ENCODE data around the gene C16orf89.

Gene C16orf89

GRCh38 chr16:5033256-5034166 lies 32.2 kb downstream of the C16orf89 start, which contains the start of gene NAGPA:
Gene NAGPA (minus strand): TSS chr16:5033935. CDS start chr16:5033914, 21 bp downstream.
- CTCF ChIA-PET, result interaction anchor here (0.9 to 1.3 kb wide), 3 partner anchors 23 to 58 kb away, joined by 3 to 4 read pairs (median 3); no protein-coding TSS in a partner anchor
- DNase-seq (ENCODE audit: extremely low spot score), result peak; percentile 93
- TF ChIP-seq CTCF (IDR thresholded peaks at IDR 0.05; ENCODE audit: control extremely low read depth, extremely low read depth, low read depth, missing control alignments), result no peak
- POLR2A ChIA-PET, result interaction anchor here (1.2 kb wide), 1 partner anchor 266 kb away, joined by 5 read pairs; no protein-coding TSS in a partner anchor

DNA sequence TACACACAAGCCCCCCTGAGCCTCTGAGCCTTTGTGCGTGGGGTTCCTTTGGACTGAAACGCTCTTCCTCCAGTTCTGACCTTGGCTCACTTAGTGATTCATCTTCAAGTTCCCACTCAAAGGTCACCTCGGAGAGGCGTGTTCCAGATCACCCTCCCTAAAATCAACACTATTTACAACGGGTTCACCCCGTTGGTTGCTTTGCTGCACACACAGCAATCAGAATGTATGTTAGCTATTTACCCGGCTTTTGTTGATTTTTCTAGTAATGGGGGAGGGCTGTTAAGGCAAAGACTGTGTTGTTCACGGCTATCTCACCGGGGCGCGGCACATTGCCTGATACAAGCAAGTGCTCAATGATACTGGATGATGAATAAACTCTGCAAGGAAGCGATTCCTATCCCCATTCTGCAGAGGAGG lies 33.0 kb downstream of the C16orf89 start:
- no peak for TF ChIP-seq CTCF (IDR thresholded peaks at IDR 0.05; ENCODE audit: control extremely low read depth, extremely low read depth, low read depth, missing control alignments)
- ChIA-PET POLR2A (no interaction called here), CTCF (interaction anchor here (1.1 kb wide), 1 partner anchor 33 kb away, joined by 3 read pairs; no protein-coding TSS in a partner anchor)
- DNase-seq (ENCODE audit: extremely low spot score), result no peak

DNA sequence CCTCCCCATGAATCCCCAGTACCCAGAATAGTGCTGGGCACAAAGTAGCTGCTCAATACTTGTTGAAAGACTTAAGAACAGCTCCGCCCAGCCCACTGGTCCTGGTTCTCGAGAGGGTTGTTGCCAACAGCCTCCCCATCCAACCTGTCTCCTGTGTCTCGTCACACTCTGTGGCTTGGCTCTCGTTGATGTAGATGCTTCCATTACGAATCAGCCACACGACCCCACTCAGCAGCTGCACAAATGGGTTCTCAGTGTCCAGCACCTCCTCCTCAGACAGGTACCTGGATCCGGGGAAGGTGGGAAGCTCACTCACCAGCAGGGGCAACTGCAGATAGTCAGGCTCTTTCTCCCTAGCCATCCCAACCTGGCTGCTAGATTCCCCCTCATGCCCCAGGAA lies 34.2 kb downstream of the C16orf89 start:
- CTCF ChIA-PET, result interaction anchor here (1.1 kb wide), 1 partner anchor 32 kb away, joined by 3 read pairs; no protein-coding TSS in a partner anchor
- POLR2A ChIA-PET, result no interaction called here

DNA sequence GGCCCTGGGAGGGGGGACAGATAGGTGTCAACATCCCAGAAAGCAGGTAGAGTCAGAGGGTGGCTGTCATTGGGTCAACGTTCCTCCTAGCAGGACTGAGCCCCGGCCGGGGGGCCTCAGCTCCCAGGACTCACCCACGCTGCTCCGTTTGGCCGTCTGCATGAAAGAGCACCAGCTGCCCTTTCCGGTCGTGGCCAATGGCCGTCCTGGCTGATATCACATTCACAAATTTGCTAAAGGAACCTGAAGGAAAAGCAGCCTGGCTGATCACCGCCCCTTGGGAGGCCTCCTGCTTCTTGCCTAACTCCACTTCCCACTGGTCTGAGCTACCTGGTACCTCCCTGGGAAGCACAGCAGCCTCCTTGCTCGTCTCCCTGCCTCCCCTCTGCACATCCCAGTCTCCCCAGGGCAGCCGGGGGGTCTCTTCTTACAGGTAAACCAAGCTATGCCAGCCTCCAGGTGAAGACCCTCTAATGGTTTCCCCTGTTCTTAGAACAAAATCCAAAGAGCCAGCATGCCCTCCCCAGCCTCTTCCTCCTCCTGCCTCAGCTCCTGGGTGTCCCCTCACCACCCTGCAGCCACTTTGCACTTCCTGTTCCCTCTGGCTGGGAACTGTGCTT lies 35.4 kb downstream of the C16orf89 start:
- no peak for TF ChIP-seq CTCF (IDR thresholded peaks at IDR 0.05; ENCODE audit: control extremely low read depth, extremely low read depth, low read depth, missing control alignments)
- ChIA-PET POLR2A (no interaction called here), CTCF (interaction anchor here (0.7 to 1.0 kb wide), 2 partner anchors 26 to 35 kb away, joined by 3 read pairs; no protein-coding TSS in a partner anchor)
- DNase-seq (ENCODE audit: extremely low spot score), result no peak

More for the DNA sequence above, 34.2 kb downstream of the C16orf89 start:
- no peak for DNase-seq (ENCODE audit: extremely low spot score)
- no peak for TF ChIP-seq CTCF (IDR thresholded peaks at IDR 0.05; ENCODE audit: control extremely low read depth, extremely low read depth, low read depth, missing control alignments)

GRCh38 chr16:5028950-5029475 lies 36.7 kb downstream of the C16orf89 start:
- no peak for DNase-seq (ENCODE audit: extremely low spot score)
- CTCF ChIA-PET, result no interaction called here
- POLR2A ChIA-PET, result no interaction called here
- no peak for TF ChIP-seq CTCF (IDR thresholded peaks at IDR 0.05; ENCODE audit: control extremely low read depth, extremely low read depth, low read depth, missing control alignments)

- CTCF ChIA-PET, result no interaction called here
- DNase-seq (ENCODE audit: extremely low spot score), result no peak
- no peak for TF ChIP-seq CTCF (IDR thresholded peaks at IDR 0.05; ENCODE audit: control extremely low read depth, extremely low read depth, low read depth, missing control alignments)
- POLR2A ChIA-PET, result no interaction called here
These were observed 38.1 kb downstream of the C16orf89 start for GRCh38 chr16:5027575-5028235.
